Sigmoid colon (tissue), 7 donors: ENCODE data around the gene ZNF189. TPM values are rescaled to one million over a fixed set of nuclear protein-coding genes. Genes with fewer than 3 reads are reported as not detected.

Experiments used
- DNase-seq: peaks from one replicate; pipeline ENCODE4 v3.0.0-alpha.2; 2019
- H3K27ac ChIP-seq, 4 donors: fragments of 200-600 bp; sonication (generic); one replicate each; pipeline ENCODE4 v1.5.1; 2016 to 2019; ENCODE audit warnings: mild to moderate bottlenecking in 1 of 4
- H3K27me3 ChIP-seq, 3 donors: fragments of 200-600 bp; sonication (generic); one replicate each; pipeline ENCODE4 v1.5.1; 2019; ENCODE audit warnings: mild to moderate bottlenecking in 1 of 3
- H3K36me3 ChIP-seq, 4 donors: fragments of 200-600 bp; sonication (generic); one replicate each; pipeline ENCODE4 v1.5.1; 2016 to 2019
- H3K4me1 ChIP-seq, 4 donors: fragments of 200-600 bp; sonication (generic); one replicate each; pipeline ENCODE4 v1.5.1; 2017 to 2019
- H3K4me3 ChIP-seq, 4 donors: fragments of 200-600 bp; sonication (generic); one replicate each; pipeline ENCODE4 v1.5.1; 2017 to 2019; ENCODE audit warnings: mild to moderate bottlenecking in 2 of 4, moderate library complexity in 1 of 4
- H3K9me3 ChIP-seq, 4 donors: fragments of 200-600 bp in 3 of 4; sonication (generic) in 3 of 4; one replicate each; pipeline versions ENCODE4 v1.5.1 to v1.6.1; 2013 to 2019
- CTCF ChIP-seq, 4 experiments: fragments of 450-650 bp in 3 of 4; fragments of 200-600 bp in 1 of 4; IDR thresholded peaks; one replicate each; pipeline ENCODE4 v1.5.1; 2016 to 2019; ENCODE audit warnings: antibody characterized with exemption in 4 of 4, mild to moderate bottlenecking in 3 of 4, moderate library complexity in 2 of 4
- EP300 ChIP-seq, 4 donors: sonication (generic); formaldehyde crosslinking; IDR thresholded peaks; one replicate each; pipeline ENCODE4 v1.6.1; 2017; ENCODE audit warnings: antibody characterized with exemption in 4 of 4
- POLR2A ChIP-seq, 2 donors: fragments of 450-650 bp; IDR thresholded peaks; one replicate each; pipeline ENCODE4 v1.6.1; 2016; ENCODE audit warnings: antibody characterized with exemption in 2 of 2, mild to moderate bottlenecking in 2 of 2, moderate library complexity in 2 of 2
- POLR2AphosphoS5 ChIP-seq, 4 donors: sonication (generic); formaldehyde crosslinking; IDR thresholded peaks; one replicate each; pipeline ENCODE4 v1.6.1; 2017; ENCODE audit warnings: antibody characterized with exemption in 4 of 4
- WGBS, 2 donors: extraction: QIAGEN DNeasy Blood & Tissue Kit; methylation state at CpG; one replicate each; pipeline ENCODE4 v1.1.7; 2013; 5-methylcytosine and 5-hydroxymethylcytosine counted together
- intact Hi-C: fragments of 100-400 bp; cut with DNase I; formaldehyde crosslinking; loops from one replicate; pipeline ENCODE4 v1.15.1; 2023
- polyA plus RNA-seq, 3 donors: library from polyadenylated mRNA; stranded (reverse); fragments of 200-250 nt; gene quantifications; one replicate each; pipeline ENCODE4 v1.2.3, GENCODE V29; 2013
- total RNA-seq, 4 donors: library from RNA; depleted of rRNA; stranded (reverse); fragments of >200 nt; gene quantifications; one replicate each; pipeline ENCODE4 v1.1.0, GENCODE V29; 2016
- donor health status: healthy with polysubstance abuse.
- donor health status: Bipolar disorder and iron deficiency.
- donor health status: healthy.

Gene ZNF189
- total and polyA plus RNA-seq, 7 donors: 5.3 to 26.0 (median 21.2) TPM

GRCh38 chr9:101437806-101438232 is 39.2 kb downstream of the ZNF189 start:
- intact Hi-C loops: loop anchor here (2.0 kb wide), 1 partner anchor 37 kb away; no protein-coding TSS in a partner anchor
- peak; percentile 72 for DNase-seq
- H3K4me1 ChIP-seq: peaks cover 0 to 13% (median 2%) of the 10 kb centered on the region in 4 donors
- H3K27me3 ChIP-seq: no peaks in the 10 kb centered on the region
- H3K4me3 ChIP-seq: no peak overlapping the region
- H3K27ac ChIP-seq: peak overlapping the region in 2 of 4 donors; percentile 8 to 36
- 15 to 65% methylated on average over 2 of the region's 2 CpGs for WGBS, 2 donors
- H3K9me3 ChIP-seq: no peaks in the 10 kb centered on the region
- no peaks in the 10 kb centered on the region for H3K36me3 ChIP-seq
- TF ChIP-seq CTCF (IDR thresholded peaks at IDR 0.05) (no peak), POLR2A (IDR thresholded peaks at IDR 0.05) (no peak), EP300 (IDR thresholded peaks at IDR 0.05) (peak; percentile 43 to 97 (median 73)), POLR2AphosphoS5 (IDR thresholded peaks at IDR 0.05) (peak; percentile 54 to 91 (median 64))

GRCh38 chr9:101438523-101438922 is 39.9 kb downstream of the ZNF189 start:
- Histone ChIP-seq H3K27me3 (no peaks in the 10 kb centered on the region), H3K4me1 (peaks cover 0 to 17% (median 2%) of the 10 kb centered on the region in 4 donors), H3K9me3 (no peaks in the 10 kb centered on the region), H3K36me3 (no peaks in the 10 kb centered on the region), H3K4me3 (no peak overlapping the region), H3K27ac (peak overlapping the region in 1 of 4 donors; percentile 36)
- TF ChIP-seq EP300 (IDR thresholded peaks at IDR 0.05): no peak
- no peak for TF ChIP-seq POLR2AphosphoS5 (IDR thresholded peaks at IDR 0.05)
- no peak for TF ChIP-seq POLR2A (IDR thresholded peaks at IDR 0.05)
- TF ChIP-seq CTCF (IDR thresholded peaks at IDR 0.05): no peak
- DNase-seq: no peak
- intact Hi-C loops: loop anchor here (2.0 kb wide), 1 partner anchor 38 kb away; no protein-coding TSS in a partner anchor
- WGBS, 2 donors: 83 to 88% methylated on average over 3 of the region's 3 CpGs

- 43 to 57% methylated on average over 3 of the region's 3 CpGs for WGBS, 2 donors
- TF ChIP-seq CTCF (IDR thresholded peaks at IDR 0.05): no peak
- no peak overlapping the region for H3K27ac ChIP-seq
- intact Hi-C loops: no loop called here
- peaks cover 0 to 22% (median 2%) of the 10 kb centered on the region in 4 donors for H3K4me1 ChIP-seq
- H3K9me3 ChIP-seq: no peaks in the 10 kb centered on the region
- no peaks in the 10 kb centered on the region for H3K36me3 ChIP-seq
- H3K4me3 ChIP-seq: no peak overlapping the region
- DNase-seq: no peak
- H3K27me3 ChIP-seq: no peaks in the 10 kb centered on the region
Measured at GRCh38 chr9:101440714-101441230, 42.1 kb downstream of the ZNF189 start.

GRCh38 chr9:101442318-101442717 is 43.7 kb downstream of the ZNF189 start:
- Histone ChIP-seq H3K27ac (peak overlapping the region in 1 of 4 donors; percentile 63), H3K36me3 (no peaks in the 10 kb centered on the region), H3K4me1 (peaks cover 0 to 22% (median 2%) of the 10 kb centered on the region in 4 donors), H3K27me3 (no peaks in the 10 kb centered on the region), H3K4me3 (no peak overlapping the region), H3K9me3 (no peaks in the 10 kb centered on the region)
- TF ChIP-seq POLR2AphosphoS5 (IDR thresholded peaks at IDR 0.05) (peak in 1 of 4 donors; percentile 9), CTCF (IDR thresholded peaks at IDR 0.05) (no peak), POLR2A (IDR thresholded peaks at IDR 0.05) (no peak), EP300 (IDR thresholded peaks at IDR 0.05) (no peak)
- 86 to 92% methylated on average over 3 of the region's 3 CpGs for whole genome bisulfite sequencing, 2 donors
- no peak for DNase-seq
- intact Hi-C loops: no loop called here

- TF ChIP-seq POLR2AphosphoS5 (IDR thresholded peaks at IDR 0.05) (no peak), EP300 (IDR thresholded peaks at IDR 0.05) (no peak), CTCF (IDR thresholded peaks at IDR 0.05) (no peak), POLR2A (IDR thresholded peaks at IDR 0.05) (no peak)
- DNase-seq: no peak
- Histone ChIP-seq H3K4me1 (peaks cover 0 to 18% (median 2%) of the 10 kb centered on the region in 4 donors), H3K27ac (peak overlapping the region in 1 of 4 donors; percentile 63), H3K9me3 (no peaks in the 10 kb centered on the region), H3K27me3 (no peaks in the 10 kb centered on the region), H3K36me3 (no peaks in the 10 kb centered on the region), H3K4me3 (no peak overlapping the region)
- intact Hi-C loops: no loop called here
- 80 to 81% methylated on average over 3 of the region's 3 CpGs for WGBS, 2 donors
Measured at GRCh38 chr9:101442736-101443135, 44.1 kb downstream of the ZNF189 start.
